H4 (cell line): ENCODE measurements around the gene MAPK8IP3. TPM values are rescaled to one million over a fixed set of nuclear protein-coding genes. Genes with fewer than 3 reads are reported as not detected.
"Not testable (repeated sequence)": the region's sequence is repeated elsewhere in the genome, so short reads cannot be mapped to it uniquely, and the experiment has no call there.

Experiments used
- DNase-seq: peaks from one replicate; pipeline ENCODE4 v3.0.0-alpha.2; 2015; ENCODE audit warnings: low spot score
- total RNA-seq: library from RNA; depleted of rRNA; stranded (reverse); fragments of >200 nt; shearing (Covaris generic); gene quantifications from 2 replicates; pipeline ENCODE4 v1.2.3, GENCODE V29; 2014

MAPK8IP3 gene
- total RNA-seq, 1 experiment from 2014 or later = 2.6 TPM

DNA sequence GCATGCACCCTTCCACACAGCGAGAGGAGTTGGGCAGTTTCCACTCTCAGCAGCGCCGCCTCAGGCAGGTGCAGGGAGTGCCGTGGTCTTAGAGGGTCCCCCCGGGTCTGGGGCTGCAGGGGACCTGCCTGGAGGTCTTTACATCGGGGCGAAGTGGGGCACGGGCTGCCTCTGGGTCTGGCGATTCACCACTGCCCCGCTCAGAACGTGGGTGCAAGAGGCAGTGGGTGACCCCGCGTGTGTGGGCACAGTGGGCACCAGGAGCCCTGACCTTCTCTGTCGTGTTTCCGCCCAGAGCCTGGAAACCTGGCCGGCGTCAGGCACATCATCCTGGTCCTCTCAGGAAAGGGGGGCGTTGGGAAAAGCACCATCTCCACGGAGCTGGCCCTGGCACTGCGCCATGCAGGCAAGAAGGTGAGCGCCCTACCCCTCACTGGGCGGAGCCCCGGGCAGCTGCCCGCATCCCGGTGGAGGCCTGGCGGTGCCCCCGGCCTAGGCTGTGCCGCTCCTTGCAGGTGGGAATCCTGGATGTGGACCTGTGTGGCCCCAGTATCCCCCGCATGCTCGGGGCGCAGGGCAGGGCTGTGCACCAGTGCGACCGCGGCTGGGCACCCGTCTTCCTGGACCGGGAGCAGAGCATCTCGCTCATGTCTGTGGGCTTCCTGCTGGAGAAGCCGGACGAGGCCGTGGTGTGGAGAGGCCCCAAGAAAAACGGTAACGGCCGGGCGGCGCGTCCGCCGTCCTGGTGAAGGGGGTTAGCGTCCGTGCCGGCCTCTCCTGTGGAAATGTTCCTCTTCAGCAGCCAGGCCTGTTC is 80.5 kb downstream of the MAPK8IP3 start:
- DNase-seq = no peak

DNA sequence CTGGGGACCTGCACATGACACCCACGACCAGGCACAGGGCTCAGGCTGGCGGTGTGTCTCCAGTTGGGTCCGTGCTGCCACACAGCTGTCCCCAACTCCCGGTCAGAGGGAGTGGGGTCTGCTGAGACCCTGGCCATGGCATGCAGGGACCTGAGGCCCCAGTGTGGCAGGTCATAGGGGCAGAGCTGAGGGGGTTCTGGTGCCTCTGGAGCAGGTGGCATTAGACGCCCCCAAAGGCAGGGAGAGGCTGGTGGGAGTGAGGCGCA is 81.0 kb downstream of the MAPK8IP3 start:
- DNase-seq = no peak

DNA sequence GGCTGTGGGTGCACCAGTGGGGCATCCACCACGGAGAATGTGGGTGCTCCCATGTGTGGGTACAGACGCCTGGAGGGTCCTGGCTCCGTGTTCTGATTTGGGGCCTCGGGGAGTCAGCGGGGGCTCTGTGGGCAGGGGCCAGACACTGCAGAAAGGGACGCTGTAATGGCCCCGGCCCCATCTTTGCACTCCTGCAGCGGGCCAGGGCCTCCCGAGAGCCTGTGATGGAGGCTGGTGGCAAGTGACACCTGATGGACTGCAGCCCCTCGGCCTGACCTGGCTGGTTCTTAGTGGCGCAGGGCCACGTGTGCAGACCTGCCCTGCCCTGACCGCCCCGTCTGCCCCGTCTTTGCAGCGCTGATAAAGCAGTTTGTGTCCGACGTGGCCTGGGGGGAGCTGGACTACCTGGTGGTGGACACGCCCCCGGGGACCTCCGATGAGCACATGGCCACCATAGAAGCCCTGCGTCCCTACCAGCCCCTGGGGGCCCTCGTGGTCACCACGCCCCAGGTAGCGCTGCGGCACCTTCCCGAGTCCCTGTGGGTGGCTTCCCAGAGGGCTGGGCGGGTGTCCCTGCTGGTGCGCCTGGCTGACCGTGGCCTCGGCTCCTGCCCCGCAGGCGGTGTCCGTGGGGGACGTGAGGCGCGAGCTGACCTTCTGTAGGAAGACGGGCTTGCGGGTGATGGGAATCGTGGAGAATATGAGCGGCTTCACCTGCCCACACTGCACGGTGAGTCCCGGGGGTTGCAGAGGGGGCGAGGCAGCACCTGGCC is 81.5 kb downstream of the MAPK8IP3 start:
- no peak for DNase-seq

DNA sequence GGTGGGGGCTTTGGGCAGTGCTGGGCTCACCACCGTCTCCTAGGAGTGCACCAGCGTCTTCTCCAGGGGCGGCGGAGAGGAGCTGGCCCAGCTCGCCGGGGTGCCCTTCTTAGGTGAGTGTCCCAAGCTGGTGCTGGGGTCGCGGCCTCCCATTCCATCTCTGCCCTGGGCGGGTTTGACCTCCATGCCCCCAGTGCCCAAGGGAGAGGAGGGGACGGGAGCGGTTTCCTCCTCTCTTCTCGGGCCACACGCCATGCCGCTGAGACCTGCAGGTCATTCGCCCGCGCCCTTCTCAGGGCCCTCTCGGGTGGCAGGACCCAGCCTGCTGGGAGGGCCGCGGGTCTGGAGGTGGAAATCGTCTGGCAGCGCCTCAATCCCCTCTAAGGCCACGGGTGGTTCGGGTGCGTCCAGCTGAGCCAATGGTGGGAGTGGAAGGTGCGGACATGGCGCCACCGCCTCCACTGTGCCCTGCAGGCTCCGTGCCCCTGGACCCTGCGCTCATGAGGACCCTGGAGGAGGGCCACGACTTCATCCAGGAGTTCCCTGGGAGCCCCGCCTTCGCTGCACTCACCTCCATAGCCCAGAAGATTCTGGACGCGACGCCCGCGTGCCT is 82.2 kb downstream of the MAPK8IP3 start:
- DNase-seq = no peak

DNA sequence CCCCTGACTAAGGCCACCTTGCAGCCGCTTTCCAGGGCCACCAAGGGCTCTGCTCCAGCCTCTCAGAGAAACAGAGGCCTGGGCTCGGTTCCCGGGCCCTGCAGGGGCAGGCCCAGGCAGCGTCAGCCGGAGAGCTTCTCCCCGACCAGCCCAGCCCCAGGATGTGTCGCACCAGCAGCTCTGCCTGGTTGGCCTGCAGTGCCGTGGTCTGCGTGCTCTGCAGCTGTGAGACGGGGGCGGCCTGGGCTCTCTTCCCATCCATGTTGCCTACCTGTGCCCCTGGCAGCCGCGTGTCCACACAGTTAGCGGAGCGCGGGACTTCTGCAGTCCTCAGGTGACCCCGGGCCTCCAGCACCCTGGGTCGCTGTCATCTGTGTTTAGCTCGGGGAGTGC is 82.7 kb downstream of the MAPK8IP3 start:
- DNase-seq = no peak

DNA sequence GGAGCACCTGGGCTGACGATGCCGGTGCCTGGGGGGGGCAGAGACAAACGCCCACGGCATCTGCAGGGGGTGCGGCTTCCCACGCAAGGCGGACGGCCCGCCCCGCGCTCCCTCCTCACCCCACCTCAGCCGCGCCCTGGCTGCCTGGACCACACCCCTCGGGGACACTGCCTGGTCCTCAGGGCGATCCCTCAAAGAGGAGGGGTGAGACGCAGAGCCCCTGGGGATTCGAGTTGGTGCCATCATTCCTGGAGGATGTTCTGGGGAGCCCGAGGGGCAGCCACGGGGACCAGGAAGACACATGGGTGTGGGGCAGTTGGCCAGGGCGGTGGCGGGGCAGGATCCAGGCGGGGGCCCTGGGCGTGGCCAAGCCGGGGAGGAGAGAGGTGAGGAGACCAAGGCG is 83.6 kb downstream of the MAPK8IP3 start:
- no peak for DNase-seq

DNA sequence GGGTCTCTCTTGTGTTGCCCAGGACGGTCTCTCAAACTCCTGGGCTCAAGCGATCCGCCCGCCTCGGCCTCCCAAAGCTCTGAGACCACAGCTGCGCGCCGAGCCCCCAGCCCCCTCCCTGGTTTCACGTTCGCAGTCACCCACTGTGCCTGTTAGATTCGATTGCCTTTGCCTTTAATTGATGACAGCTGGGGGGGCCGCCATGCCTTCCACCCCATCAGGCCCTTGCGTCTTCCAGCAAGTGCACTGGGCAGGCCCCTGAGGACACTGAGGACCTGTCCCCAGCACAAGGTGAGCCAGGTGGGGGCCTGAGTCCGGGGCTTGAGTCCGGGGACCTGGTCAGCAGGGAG is 84.2 kb downstream of the MAPK8IP3 start:
- no peak for DNase-seq

DNA sequence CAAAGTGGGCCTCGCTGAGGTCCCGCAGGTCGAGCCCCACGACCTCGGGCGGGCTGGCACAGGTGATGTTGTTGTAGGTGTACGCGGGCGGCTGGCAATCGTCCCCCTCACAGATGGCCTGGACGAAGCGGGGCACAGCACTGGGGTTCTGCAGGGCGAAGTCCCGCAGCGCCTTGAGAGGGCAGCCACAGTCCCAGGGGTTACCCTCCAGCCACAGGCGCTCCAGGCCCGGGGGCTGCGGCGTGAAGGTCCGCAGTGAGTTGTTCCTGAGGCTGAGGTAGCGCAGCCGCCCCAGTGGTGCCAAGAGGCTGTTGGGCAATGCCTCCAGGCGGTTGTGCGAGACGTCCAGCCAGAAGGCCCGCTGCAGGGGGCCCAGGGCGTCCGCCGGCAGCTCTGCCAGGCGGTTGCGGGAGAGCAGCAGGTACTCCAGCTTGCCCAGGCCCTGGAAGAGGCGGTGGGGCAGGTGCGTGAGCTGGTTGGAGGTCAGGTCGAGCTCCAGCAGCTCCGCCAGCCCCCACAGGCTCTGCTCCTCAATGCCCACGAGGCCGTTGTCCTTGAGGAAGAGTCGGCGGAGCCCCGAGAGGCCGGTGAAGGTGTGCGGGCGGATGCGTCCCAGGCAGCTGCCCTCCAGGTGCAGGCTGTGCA is 84.7 kb downstream of the MAPK8IP3 start:
- no peak for DNase-seq

DNA sequence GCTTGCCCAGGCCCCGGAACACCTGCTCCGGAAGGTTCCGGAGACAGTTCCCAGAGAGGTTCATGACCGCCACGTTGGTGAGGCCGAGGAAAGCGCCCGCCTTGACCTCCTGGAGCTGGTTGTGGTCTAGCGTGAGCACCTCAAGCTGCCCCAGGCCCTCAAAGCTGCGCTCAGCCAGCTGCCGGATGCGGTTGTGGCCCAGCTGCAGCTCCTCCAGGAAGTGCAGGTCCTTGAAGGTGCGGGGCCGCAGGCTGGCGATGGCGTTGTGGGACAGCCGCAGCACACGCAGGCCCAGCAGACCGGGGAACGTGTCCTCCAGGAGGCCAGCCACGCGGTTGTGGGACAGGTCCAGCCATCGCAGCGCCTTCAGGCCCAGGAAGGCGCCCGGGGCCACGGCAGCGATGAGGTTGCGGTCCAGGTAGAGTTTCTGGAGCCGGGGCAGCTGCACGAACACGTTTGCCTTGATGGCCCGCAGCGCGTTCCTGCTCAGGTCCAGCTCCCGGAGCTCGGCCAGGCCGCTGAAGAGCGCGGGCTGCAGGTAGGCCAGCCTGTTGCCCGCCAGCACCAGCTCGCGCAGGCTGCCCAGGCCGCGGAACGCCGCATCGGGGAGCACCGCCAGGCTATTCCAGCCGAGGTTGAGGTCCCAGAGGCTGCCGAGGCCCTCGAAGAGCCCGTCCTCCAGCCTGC is 85.4 kb downstream of the MAPK8IP3 start:
- DNase-seq = no peak

DNA sequence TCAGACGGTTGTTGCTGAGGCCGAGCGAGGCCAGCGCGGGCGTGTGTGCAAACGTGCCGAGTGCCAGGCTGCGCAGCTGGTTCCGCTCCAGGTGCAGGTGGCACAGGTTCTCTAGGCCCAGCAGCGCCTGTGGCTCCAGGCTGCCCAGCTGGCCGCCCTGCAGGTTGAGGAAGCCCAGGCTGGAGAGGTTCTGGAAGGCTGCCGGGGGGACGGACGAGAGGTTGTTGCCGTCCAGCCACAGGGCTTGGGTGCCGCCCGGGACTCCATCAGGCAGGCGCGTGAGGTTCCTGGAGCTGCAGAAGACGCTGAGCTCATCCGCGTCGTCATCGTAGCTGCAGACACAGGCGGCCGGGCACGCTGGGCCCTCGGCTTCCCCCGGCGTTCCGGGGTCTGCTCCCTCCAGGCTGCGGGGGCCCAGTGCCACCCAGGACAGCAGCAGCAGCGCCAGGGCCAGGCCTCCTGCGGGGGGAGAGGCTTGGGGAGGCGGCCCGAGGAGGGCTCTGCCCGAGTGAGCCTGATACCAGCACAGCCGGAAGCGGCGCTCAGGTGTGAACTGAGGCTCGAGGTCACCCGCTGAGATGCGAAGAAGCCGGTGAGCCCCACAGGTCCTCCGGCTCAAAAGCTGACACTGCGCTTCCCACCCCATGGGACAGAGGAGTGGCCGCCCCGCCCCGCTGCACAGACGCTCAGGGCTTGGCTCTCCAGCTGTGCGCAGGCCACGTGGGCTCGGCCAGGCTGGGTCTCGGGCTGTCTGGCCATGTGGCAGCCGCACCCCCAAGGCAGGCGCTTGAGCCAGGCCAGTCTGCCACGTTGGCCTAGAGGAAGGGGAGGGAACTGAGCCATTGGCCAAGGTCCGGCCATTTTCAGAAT is 86.2 kb downstream of the MAPK8IP3 start:
- DNase-seq = no peak

DNA sequence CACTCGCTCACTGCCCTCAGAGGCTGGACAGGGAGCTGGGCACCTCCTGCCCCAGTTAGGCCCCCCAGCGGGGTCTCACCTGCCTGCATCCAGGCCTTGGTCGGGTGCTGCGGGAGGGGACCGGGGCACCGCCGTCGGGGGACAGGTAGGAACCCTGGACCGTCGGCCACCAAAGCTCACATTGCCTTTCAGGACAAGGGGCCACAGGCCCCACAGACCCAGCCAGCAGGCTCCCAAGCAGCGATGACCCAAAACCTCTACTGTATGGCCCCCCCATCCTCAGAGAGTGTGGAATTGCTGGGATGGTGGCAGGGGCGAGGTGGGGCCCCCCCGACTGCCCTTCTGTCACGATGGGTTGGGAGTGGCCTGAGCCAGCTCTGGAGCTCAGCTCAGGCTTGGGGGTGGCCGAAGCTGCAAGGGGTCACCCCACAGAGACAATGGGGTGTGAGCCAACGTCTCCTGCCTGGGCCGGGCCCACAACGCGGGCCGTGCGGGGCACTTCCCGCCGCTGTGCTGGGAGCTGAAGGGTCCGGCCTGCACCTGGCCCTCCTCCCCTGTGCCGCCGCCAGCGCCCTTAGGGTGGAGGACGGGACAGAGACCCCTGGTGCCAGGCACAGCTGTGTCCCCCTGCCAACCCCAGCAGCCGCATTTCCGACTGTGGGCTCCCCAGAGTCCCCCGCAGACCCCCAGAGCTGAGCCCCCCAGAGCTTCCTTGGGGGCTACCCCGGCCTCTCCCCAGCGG is 87.0 kb downstream of the MAPK8IP3 start:
- DNase-seq = no peak

DNA sequence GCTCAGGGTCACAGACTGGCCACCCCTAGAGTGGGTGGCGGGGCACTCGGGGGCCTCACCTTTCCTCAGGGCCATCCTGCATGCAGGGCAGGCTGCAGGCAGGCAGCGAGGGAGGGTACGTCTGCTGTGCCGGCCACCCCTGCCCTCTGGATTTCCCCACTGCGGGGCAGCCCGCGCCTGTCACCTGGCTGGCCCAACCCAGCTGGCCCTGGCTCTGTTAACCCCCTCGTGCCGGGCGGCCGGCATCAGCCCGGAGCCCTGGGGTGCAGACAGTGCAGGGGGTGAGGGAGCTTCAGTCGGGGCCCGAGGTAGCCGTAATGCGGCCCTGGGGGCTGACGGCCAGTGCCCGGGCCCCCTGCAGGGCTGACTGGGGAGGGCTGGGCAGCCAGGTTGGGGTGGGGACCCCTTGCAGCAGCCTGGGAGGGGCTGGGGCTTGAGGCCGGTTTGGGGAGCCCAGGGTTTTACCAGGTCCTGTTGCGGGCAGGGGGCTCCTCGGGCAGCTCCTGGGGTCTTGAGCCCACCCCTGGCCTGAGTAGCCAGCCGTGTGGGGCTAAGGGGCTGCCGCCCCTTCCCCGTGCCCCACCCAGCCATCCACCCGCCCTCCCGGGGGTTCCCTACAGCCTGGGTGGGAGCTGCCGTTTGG is 87.7 kb downstream of the MAPK8IP3 start, which contains the start of gene IGFALS:
IGFALS (minus strand) TSS at position 128 of the 643 bp plus-strand sequence; CDS start at position 75, 53 bp downstream.
- DNase-seq = no peak

DNA sequence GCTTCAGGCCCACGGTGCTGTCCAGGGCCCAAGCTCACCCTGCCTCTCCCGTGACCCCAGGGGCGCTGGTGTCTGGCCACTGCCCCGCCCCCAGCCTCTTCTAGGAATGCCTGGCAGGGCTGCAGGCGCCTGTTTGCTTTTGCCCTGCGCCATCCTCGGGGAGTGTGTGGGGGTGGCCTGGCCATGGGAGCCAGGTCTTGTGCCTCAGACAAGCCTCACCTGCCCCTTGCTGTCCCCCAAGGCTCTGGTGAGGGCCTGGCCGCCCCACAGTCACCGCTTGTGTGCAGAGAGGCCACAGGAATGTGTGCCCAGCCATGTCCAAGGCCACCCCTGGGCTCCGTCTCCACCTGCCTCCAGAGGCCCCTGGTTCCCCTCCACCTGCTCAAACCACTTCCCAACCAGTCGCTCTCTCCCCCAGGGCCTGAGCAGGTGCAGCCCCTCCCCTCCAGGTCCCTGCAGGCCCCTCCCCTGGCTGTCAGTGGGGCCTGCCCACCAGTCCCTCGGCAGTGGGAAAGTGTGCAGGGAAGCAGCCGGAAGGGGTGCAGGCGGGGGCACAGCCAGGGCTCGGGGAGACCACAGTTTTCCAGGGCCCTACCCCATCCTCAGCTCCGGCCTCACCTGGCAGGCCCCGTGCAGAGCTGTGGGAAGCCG is 88.4 kb downstream of the MAPK8IP3 start:
- DNase-seq = no peak

DNA sequence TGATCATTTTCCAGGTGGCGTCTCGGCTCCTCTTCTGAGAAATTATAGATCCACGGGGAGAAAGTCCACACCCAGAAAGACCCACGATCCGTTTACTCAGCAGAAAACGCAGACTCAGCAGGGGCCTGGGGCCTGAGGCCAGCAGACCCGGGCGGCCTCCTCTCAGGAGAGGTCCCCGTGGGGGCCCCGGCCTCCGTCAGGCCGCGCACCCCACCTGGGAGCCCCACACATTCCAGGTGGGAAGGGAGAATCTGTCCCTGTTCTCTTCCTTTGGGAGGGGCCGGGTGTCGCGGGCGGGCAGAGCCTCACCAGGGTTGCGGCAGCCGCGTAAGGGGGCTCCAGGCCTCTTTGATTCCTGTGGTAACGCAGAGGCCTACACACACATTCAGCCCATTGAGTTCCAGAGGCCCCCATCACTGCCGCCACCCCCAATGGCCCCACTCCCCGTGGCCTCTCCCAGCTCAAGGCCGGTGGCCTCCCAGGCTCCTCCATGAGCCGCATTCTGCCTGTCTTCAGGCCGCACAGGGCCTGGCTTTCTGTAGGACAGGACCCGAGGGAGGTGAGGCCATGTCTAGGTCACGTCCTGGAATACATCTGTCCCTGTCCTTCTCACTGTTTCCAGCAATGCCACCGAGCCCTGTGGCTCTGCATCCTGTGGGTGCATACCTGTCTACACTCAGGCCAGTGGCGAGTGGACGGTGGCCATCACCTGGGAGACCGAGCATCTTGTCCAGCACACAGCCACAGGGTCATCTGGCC is 89.1 kb downstream of the MAPK8IP3 start:
- no peak for DNase-seq

DNA sequence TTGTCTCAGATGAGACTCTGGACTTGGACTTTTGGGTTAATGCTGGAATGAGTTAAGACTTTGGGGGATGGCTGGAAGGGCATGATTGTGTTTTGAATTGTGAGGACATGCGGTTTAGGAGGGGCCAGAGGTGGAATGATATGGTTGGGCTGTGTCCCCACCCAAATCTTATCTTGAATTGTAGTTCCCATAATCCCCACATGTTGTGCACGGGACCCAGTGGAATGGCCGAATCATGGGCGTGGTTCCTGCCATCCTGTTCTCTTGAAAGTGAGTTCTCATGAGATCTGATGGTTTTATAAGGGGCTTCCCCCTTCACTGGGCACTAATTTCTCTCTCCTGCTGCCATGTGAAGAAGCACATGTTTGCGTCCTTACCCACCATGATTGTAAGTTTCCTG is 93.3 kb downstream of the MAPK8IP3 start:
- DNase-seq = not testable (repeated sequence)

DNA sequence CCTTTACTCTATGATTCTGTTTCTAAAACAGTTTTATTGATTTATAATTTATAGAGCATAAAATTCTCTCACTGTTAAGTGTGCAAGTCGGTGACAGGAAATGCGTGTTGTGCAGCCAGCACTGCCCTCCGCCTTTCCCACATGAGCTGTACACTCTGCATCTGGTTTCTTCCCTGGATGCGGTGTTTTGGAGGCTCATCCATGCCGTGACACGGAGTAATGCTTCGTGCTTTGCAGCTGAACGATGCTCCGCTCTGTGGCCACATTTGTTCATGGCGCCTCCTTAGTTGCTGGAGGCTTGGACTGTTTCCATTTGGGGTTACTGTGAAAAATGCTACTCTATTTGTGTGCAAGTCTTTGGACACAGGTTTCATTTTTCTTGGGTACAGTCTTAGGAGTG is 94.7 kb downstream of the MAPK8IP3 start:
- DNase-seq = no peak

DNA sequence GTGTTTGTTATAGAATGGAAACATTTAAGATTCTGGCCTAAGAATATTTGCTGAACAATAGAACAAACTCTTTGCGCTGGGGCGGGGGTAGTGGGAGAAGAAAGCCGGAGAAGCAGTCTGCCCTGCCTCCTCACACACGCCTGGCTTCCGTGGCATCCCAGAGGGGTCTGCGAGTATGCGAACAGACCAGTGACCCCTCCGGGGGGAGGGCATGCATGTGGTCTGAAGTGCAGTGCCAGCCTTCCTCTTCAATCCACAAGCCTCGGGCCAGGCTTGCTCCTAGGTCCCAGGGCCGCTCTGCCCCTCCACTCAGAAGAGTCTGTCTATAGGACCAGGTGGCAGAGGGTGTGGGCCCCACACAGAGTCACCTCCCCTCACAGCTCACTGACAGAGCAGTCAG is 101.6 kb downstream of the MAPK8IP3 start:
- DNase-seq = no peak

DNA sequence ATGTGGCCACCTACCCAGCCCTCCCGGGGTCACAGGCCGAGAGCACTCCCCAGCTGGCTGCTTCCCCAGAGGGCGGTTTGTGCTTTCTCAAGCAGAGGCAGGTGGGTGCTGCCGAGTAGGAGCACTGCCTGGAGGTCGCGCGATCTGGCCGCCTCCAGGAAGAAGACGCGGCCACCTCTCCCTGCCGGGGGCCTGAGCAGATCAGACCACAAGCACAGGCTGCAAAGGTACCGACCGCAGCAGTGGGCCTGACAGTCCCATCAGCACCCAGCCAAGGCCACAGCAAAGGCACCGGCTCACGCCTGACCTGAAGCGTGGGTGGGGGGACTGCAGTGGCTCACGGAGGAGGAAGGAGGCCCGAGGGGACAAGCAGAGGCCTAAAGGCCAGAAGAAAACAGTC is 102.7 kb downstream of the MAPK8IP3 start:
- no peak for DNase-seq
